ENCODE results near the gene SLC22A31. TPM values are rescaled to one million over a fixed set of nuclear protein-coding genes. Genes with fewer than 3 reads are reported as not detected.
A peak's percentile ranks its signal among the peaks of the same experiment; 100 is the strongest.

Gene SLC22A31
- total RNA-seq, 2 donors from 2014 or later = 68.2 TPM; not detected in 1

- peaks cover 12% of the 10 kb centered on the region for H3K4me1 ChIP-seq
- intact Hi-C loops (cut with DNase I) = loop anchor here (10.0 kb wide), 1 partner anchor 263 kb away; the partner anchor contains the start of gene SPG7
- peak overlapping the region; percentile 26 to 62 for H3K4me3 ChIP-seq
- ATAC-seq (peak; percentile 70), DNase-seq (peak; percentile 62 to 73 (median 68))
- H3K9me3 ChIP-seq = no peaks in the 10 kb centered on the region
- H3K27me3 ChIP-seq = no peaks in the 10 kb centered on the region
- WGBS, 2 donors = 5% methylated on average over 34 to 37 of the region's 39 CpGs
- H3K36me3 ChIP-seq (replicated peaks in 1 of 2; ENCODE audit: insufficient read depth in 1 of 2, low read depth in 2 of 2) = no peaks in the 10 kb centered on the region
- TF ChIP-seq CTCF (IDR thresholded peaks at IDR 0.05) (no peak), POLR2A (IDR thresholded peaks at IDR 0.05) (peak; percentile 67 to 92 (median 91))
- peak overlapping the region; percentile 88 to 94 (median 92) for H3K27ac ChIP-seq
These were observed 41.1 kb upstream of the SLC22A31 start for GRCh38 chr16:89241187-89242007.

- Histone ChIP-seq H3K4me1 (peaks cover 9% of the 10 kb centered on the region), H3K27ac (no peak overlapping the region), H3K36me3 (replicated peaks in 1 of 2; ENCODE audit: insufficient read depth in 1 of 2, low read depth in 2 of 2) (peaks cover 0 to 1% of the 10 kb centered on the region in 2 donors), H3K9me3 (no peaks in the 10 kb centered on the region), H3K4me3 (no peak overlapping the region), H3K27me3 (no peaks in the 10 kb centered on the region)
- ATAC-seq (no peak), DNase-seq (no peak)
- intact Hi-C loops (cut with DNase I) = no loop called here
- TF ChIP-seq POLR2A (IDR thresholded peaks at IDR 0.05) (no peak), CTCF (IDR thresholded peaks at IDR 0.05) (no peak)
- WGBS, 2 donors = 83 to 88% methylated on average over 3 of the region's 3 CpGs
These were observed 37.4 kb upstream of the SLC22A31 start for GRCh38 chr16:89237733-89238132.

- H3K36me3 ChIP-seq (replicated peaks in 1 of 2; ENCODE audit: insufficient read depth in 1 of 2, low read depth in 2 of 2) = peaks cover 0 to 4% of the 10 kb centered on the region in 2 donors
- intact Hi-C loops (cut with DNase I) = no loop called here
These were observed 33.5 kb upstream of the SLC22A31 start for GRCh38 chr16:89233678-89234490.

GRCh38 chr16:89232107-89232506 is 31.8 kb upstream of the SLC22A31 start:
- intact Hi-C loops (cut with DNase I) = no loop called here
- Histone ChIP-seq H3K36me3 (replicated peaks in 1 of 2; ENCODE audit: insufficient read depth in 1 of 2, low read depth in 2 of 2) (peaks cover 0 to 18% of the 10 kb centered on the region in 2 donors), H3K27ac (no peak overlapping the region), H3K4me1 (no peaks in the 10 kb centered on the region), H3K9me3 (no peaks in the 10 kb centered on the region), H3K4me3 (no peak overlapping the region), H3K27me3 (no peaks in the 10 kb centered on the region)
- 10 to 25% methylated on average over 2 of the region's 2 CpGs for WGBS, 2 donors
- ATAC-seq (no peak), DNase-seq (no peak)
- TF ChIP-seq CTCF (IDR thresholded peaks at IDR 0.05) (no peak), POLR2A (IDR thresholded peaks at IDR 0.05) (no peak)

More at GRCh38 chr16:89233678-89234490, 33.5 kb upstream of the SLC22A31 start:
- Histone ChIP-seq H3K4me3 (no peak overlapping the region), H3K4me1 (no peaks in the 10 kb centered on the region), H3K27me3 (no peaks in the 10 kb centered on the region), H3K27ac (no peak overlapping the region), H3K9me3 (no peaks in the 10 kb centered on the region)
- DNase-seq (no peak), ATAC-seq (no peak)
- whole genome bisulfite sequencing, 2 donors = 93 to 94% methylated on average over 16 of the region's 16 CpGs
- TF ChIP-seq CTCF (IDR thresholded peaks at IDR 0.05) = no peak
- TF ChIP-seq POLR2A (IDR thresholded peaks at IDR 0.05) = no peak
